ENCODE measurements around the gene BACH2.
"Not testable (repeated sequence)": the region's sequence is repeated elsewhere in the genome, so short reads cannot be mapped to it uniquely, and the experiment has no call there.

Gene BACH2

DNA sequence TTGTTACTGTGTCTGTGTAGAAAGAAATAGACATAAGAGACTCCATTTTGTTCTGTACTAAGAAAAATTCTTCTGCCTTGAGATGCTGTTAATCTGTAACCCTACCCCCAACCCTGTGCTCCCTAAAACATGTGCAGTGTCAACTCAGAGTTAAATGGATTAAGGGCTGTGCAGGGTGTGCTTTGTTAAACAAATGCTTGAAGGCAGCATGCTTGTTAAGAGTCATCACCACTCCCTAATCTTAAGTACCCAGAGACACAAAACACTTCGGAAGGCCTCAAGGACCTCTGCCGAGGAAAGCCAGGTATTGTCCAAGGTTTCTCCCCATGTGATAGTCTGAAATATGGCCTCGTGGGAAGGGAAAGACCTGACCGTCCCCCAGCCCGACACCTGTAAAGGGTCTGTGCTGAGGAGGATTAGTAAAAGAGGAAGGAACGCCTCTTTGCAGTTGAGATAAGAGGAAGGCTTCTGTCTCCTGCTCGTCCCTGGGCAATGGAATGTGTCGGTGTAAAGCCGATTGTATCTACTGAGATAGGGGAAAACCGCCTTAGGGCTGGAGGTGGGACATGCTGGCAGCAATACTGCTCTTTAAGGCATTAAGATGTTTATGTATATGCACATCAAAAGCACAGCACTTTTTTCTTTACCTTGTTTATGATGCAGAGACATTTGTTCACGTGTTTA, 405.7 kb downstream of the BACH2 start:
- DNase-seq (ENCODE audit: low spot score): not testable (repeated sequence)

DNA sequence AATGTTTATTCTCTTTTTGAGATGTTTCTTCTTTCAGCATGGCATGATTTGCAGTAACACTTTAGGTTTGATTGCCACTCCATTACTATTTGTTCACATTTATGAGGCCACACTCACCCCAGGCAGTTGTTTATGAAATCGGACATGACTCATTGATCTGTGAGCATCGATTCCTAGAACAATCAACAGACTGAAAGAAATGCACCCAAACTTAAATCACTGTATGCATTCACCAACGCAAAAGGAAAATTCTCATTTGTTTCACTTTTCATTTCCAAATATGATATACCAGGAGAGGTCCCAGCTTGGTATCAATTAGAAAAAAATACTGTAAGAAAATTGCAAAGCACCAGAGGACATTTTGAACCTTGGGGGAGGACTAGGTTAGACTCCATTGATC, 407.8 kb downstream of the BACH2 start:
- DNase-seq (ENCODE audit: low spot score): no peak

DNA sequence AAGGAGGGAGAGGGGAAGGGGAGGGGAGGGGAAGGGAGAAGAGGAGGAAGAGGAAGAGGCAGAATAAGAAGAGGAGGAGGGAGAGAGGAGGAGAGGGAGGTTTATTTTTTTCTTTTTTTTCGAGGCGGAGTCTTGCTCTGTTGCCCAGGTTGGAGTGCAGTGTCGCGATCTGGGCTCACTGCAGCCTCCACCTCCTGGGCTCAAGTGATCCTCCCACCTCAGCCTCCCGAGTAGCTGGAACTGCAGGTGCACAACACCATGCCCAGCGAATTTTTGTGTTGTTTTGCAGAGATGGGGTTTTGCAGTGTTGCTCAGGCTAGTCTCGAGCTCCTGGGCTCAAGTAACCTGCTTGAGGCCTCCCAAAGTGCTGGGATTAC, 408.5 kb downstream of the BACH2 start:
- no peak for DNase-seq (ENCODE audit: low spot score)

DNA sequence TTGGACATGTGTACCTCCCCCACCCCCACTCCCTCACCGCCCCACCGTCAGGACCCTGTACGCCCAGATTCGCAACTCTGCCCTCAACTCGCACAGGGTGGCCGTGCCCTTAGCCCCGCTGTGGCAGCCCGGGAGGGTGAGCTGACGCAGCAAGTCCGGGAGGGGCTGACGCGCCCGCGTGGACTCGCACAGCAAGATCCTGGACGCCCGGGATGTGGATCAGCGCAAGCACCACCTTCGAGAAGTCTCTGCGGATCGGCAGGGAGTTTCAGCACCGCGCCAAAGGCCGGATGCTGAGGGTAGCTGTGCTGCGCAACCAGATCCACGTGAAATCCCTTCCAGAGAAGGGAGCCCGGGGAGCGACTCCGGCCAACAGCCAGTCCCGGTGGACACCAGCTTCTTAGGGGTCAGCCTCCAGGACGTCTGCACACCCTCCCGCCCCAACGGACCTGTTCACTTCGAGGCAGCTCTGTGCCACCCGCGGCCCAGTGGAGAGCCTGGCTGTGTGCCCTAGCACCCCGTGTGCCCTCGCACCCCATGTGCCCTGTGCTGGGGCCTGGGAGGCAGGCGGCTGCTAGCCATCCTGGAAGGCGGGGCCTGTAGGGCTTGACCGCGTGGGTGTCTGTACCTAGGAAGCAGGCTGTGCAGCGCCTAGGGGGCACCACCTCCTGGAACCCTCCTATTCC, 409.0 kb downstream of the BACH2 start:
- DNase-seq (ENCODE audit: low spot score): no peak

DNA sequence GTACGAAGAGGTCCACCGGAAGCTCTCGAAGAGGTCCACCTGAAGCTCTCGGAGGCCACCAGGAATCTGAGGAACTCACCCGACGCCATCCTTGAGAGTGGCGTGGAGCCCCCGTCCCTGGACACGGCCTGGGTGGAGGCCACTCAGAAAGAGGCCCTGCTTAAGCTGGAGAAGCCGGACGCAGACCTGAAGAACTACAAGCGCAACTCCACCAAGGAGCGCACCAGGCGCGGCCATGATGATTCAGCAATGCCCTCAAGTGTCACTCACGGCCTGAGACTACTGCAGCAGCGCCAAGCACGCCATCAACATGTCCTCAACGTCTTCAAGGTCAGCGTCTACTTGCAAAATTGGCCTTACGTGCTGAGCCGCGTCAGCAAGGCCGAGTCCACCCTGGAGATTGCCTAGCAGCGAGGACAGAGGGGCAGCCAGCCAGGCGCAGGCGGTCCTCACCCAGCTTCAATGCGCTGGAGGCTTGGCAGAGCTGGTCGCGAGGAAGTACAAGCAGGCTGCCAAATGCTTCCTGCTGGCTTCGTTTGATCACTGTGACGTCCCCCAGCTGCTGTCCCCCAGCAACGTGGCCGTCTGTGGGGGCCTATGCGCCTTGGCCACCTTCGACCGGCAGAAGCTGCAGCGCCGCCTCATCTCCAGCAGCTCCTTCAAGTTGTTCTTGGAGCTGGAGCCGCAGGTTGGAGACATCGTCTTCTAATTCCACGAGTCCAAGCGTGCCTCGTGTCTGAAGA, 410.1 kb downstream of the BACH2 start:
- DNase-seq (ENCODE audit: low spot score): no peak
